ENCODE measurements around the gene NNT.

DNA sequence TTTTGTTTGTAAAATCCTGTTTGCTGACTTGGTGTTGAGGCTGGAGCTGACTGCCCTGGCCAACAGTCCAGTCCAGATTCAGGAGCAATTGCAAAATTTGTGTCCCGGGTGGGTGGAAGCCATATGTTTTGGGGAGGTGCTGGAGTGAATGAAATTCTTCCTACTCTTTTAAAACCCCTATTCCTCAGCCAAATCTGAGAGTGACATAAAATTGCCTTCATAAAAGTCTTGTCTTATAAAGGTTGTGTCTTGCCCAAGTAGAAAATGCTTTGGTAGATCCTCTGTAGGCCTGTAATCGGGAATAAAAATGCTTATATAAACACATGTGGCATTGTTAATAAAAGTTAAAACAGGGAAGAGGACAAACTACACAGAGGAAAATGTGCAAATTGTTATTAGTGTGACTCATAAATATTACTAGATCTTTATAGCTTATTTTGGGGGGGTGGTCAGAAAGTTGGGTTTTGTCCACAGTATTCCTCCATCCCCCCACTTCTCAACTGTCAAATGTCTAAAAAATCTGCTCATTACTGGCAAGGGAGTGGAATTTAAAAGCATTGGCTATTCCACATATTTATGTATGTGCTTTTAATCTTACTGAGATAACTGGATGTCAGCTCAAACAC, 45.6 kb downstream of the NNT start:
- TF ChIP-seq, protein P1, sequence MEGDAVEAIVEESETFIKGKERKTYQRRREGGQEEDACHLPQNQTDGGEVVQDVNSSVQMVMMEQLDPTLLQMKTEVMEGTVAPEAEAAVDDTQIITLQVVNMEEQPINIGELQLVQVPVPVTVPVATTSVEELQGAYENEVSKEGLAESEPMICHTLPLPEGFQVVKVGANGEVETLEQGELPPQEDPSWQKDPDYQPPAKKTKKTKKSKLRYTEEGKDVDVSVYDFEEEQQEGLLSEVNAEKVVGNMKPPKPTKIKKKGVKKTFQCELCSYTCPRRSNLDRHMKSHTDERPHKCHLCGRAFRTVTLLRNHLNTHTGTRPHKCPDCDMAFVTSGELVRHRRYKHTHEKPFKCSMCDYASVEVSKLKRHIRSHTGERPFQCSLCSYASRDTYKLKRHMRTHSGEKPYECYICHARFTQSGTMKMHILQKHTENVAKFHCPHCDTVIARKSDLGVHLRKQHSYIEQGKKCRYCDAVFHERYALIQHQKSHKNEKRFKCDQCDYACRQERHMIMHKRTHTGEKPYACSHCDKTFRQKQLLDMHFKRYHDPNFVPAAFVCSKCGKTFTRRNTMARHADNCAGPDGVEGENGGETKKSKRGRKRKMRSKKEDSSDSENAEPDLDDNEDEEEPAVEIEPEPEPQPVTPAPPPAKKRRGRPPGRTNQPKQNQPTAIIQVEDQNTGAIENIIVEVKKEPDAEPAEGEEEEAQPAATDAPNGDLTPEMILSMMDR (IDR thresholded peaks at IDR 0.05) = no peak
- TF ChIP-seq EZH2 (IDR thresholded peaks at IDR 0.05) = no peak

Data from neural progenitor cell (in vitro differentiated cells).